HCT116 (cell line): ENCODE measurements around the gene NOTUM. TPM values are rescaled to one million over a fixed set of nuclear protein-coding genes. Genes with fewer than 3 reads are reported as not detected.

ENCODE experiments used
- ATAC-seq: fragments of 200-7000 bp; cut with Tn5 transposase; 2 replicates; pipeline ENCODE4 v1.9.1; 2020; ENCODE audit warnings: mild to moderate bottlenecking, moderate library complexity
- BruUV-seq: library from RNA; stranded (reverse); fragments of 400-500 nt; replicated peaks from 2 replicates; lab custom pipeline; 2021; lab: Mats Ljungman, UMichigan
- CTCF ChIA-PET: fragments of 300-600 bp; sonication (Branson Sonifier 250); formaldehyde crosslinking; loops from one replicate; lab custom pipeline; 2021; ENCODE audit warnings: antibody characterized with exemption; lab: Charles Lee
- POLR2A ChIA-PET: fragments of 300-600, 350-600 bp; sonication (Branson Sonifier 250); formaldehyde crosslinking; loops from one replicate; lab custom pipeline; 2021; ENCODE audit warnings: antibody characterized with exemption; lab: Charles Lee
- RAD21 ChIA-PET, 2 experiments: fragments of 300-600 bp; sonication (Branson Sonifier 250); formaldehyde crosslinking; loops; one replicate each; lab custom pipeline; 2023; ENCODE audit warnings: low total read pairs in 2 of 2; ENCODE audit not compliant: uncharacterized antibody in 2 of 2, unreplicated experiment in 2 of 2, low non-redundant PET in 1 of 2; lab: Charles Lee
- DNase-seq: peaks from one replicate; pipeline ENCODE4 v3.0.0-alpha.2; 2010; ENCODE audit warnings: low read depth, low spot score
- H2AFZ ChIP-seq: fragments of 200-600 bp; shearing (Covaris generic), sonication (generic); 2 replicates; pipeline ENCODE4 v1.6.1; 2017; ENCODE audit warnings: low read depth, mixed run types, mixed read lengths, antibody characterized with exemption, low read length; ENCODE audit not compliant: poor library complexity, severe bottlenecking
- H3K27ac ChIP-seq: 2 replicates; pipeline ENCODE4 v1.5.1; 2012; ENCODE audit warnings: low read depth, low read length
- H3K27me3 ChIP-seq: fragments of 200-600 bp; sonication (generic); 2 replicates; pipeline ENCODE4 v1.6.1; 2016; ENCODE audit warnings: mixed run types, low read length, mixed read lengths; ENCODE audit not compliant: insufficient read depth
- H3K36me3 ChIP-seq, 2 experiments: fragments of 200-500 bp in 1 of 2; fragments of 200-600 bp in 1 of 2; sonication (Bioruptor generic) in 1 of 2; sonication (generic) in 1 of 2; 2 replicates each; pipeline versions ENCODE4 v1.5.1 to v1.6.1; 2014 to 2016; ENCODE audit warnings: low read length in 2 of 2, inconsistent platforms in 1 of 2, mixed read lengths in 1 of 2, mixed run types in 1 of 2; ENCODE audit not compliant: insufficient read depth in 2 of 2, control insufficient read depth in 1 of 2
- H3K4me1 ChIP-seq, 2 experiments: fragments of 200-600 bp in 1 of 2; sonication (generic) in 1 of 2; 2 replicates each; pipeline versions ENCODE4 v1.5.1 to v1.6.1; 2012 to 2017; ENCODE audit warnings: low read length in 2 of 2, inconsistent platforms in 1 of 2, mild to moderate bottlenecking in 1 of 2, mixed read lengths in 1 of 2, mixed run types in 1 of 2, moderate library complexity in 1 of 2; ENCODE audit not compliant: insufficient read depth in 2 of 2, control insufficient read depth in 1 of 2
- H3K4me2 ChIP-seq: fragments of 200-600 bp; sonication (generic); 2 replicates; pipeline ENCODE4 v1.6.1; 2017; ENCODE audit warnings: mixed run types, low read length, mixed read lengths
- H3K4me3 ChIP-seq, 2 experiments: fragments of 200-600 bp in 1 of 2; sonication (generic) in 1 of 2; replicated peaks in 1 of 2; 2 replicates each; pipeline ENCODE4 v1.5.1; 2011 to 2016; ENCODE audit warnings: low read length in 2 of 2, control low read depth in 1 of 2, low read depth in 1 of 2, mild to moderate bottlenecking in 1 of 2, mixed read lengths in 1 of 2, mixed run types in 1 of 2
- H3K79me2 ChIP-seq: fragments of 200-600 bp; sonication (generic); 2 replicates; pipeline ENCODE4 v1.6.1; 2017; ENCODE audit warnings: mild to moderate bottlenecking, mixed run types, low read length, moderate library complexity, mixed read lengths; ENCODE audit not compliant: insufficient read depth
- H3K9ac ChIP-seq: fragments of 200-600 bp; sonication (generic); 2 replicates; pipeline ENCODE4 v1.6.1; 2016; ENCODE audit warnings: low read length, mixed read lengths
- H3K9me2 ChIP-seq: fragments of 200-600 bp; sonication (generic), shearing (Covaris generic); 2 replicates; pipeline ENCODE4 v1.6.1; 2017; ENCODE audit warnings: mixed run types, mild to moderate bottlenecking, moderate library complexity; ENCODE audit not compliant: insufficient read depth
- H3K9me3 ChIP-seq, 2 experiments: fragments of 200-500 bp in 1 of 2; fragments of 200-600 bp in 1 of 2; sonication (Bioruptor generic) in 1 of 2; sonication (generic) in 1 of 2; 2 replicates each; pipeline ENCODE4 v1.6.1; 2014 to 2017; ENCODE audit warnings: low read length in 2 of 2, mixed read lengths in 2 of 2, inconsistent platforms in 1 of 2, low read depth in 1 of 2, mild to moderate bottlenecking in 1 of 2, mixed run types in 1 of 2, moderate library complexity in 1 of 2; ENCODE audit not compliant: control insufficient read depth in 1 of 2, insufficient read depth in 1 of 2
- H4K20me1 ChIP-seq: fragments of 200-600 bp; sonication (generic), shearing (Covaris generic); 2 replicates; pipeline ENCODE4 v1.6.1; 2017; ENCODE audit warnings: mixed run types, mild to moderate bottlenecking, moderate library complexity; ENCODE audit not compliant: insufficient read depth
- ELF1 ChIP-seq: IDR thresholded peaks from 2 replicates; pipeline ENCODE4 v1.6.1; 2012; ENCODE audit warnings: low read depth, borderline replicate concordance
- EZH2 ChIP-seq: fragments of 200-600 bp; sonication (generic); IDR thresholded peaks from 2 replicates; pipeline ENCODE4 v1.6.1; 2017; ENCODE audit warnings: antibody characterized with exemption, mixed run types
- POLR2AphosphoS5 ChIP-seq: IDR thresholded peaks from 2 replicates; pipeline ENCODE4 v1.6.1; 2011; ENCODE audit warnings: mild to moderate bottlenecking, low read depth, low read length, moderate library complexity
- RAD21 ChIP-seq: IDR thresholded peaks from 2 replicates; pipeline ENCODE4 v1.6.1; 2012; ENCODE audit warnings: low read depth, mild to moderate bottlenecking
- SIN3A ChIP-seq: IDR thresholded peaks from 2 replicates; pipeline ENCODE4 v1.6.1; 2012; ENCODE audit warnings: low read depth
- SP1 ChIP-seq: IDR thresholded peaks from 2 replicates; pipeline ENCODE4 v1.6.1; 2012; ENCODE audit warnings: low read depth
- YY1 ChIP-seq: IDR thresholded peaks from 2 replicates; pipeline ENCODE4 v1.6.1; 2011; ENCODE audit warnings: low read length, low read depth, moderate library complexity, mild to moderate bottlenecking; ENCODE audit not compliant: insufficient replicate concordance; ENCODE audit errors: extremely low read depth
- ZFX ChIP-seq: fragments of 450-650 bp; IDR thresholded peaks from 2 replicates; pipeline ENCODE4 v1.6.1; 2017
- intact Hi-C: fragments of 100-400 bp; cut with micrococcal nuclease; formaldehyde crosslinking; loops from 2 replicates; pipeline ENCODE4 v1.10.0; 2022
- total RNA-seq: library from RNA; stranded (reverse); gene quantifications from one replicate; pipeline ENCODE4 v1.2.1, GENCODE V29; 2021; ENCODE audit not compliant: unreplicated experiment
- TF ChIP-seq, protein P1 (sequence below): IDR thresholded peaks from 2 replicates; pipeline ENCODE4 v1.6.1; 2012
- TF ChIP-seq, protein P2 (sequence below), 3 experiments: fragments of 200-600 bp in 1 of 3; sonication (generic) in 1 of 3; IDR thresholded peaks in 2 of 3; conservative IDR thresholded peaks in 1 of 3; 2 replicates each; pipeline ENCODE4 v1.5.1; 2012 to 2017; ENCODE audit warnings: low read depth in 2 of 3, low read length in 2 of 3, antibody characterized with exemption in 1 of 3, borderline replicate concordance in 1 of 3, control low read depth in 1 of 3, mild to moderate bottlenecking in 1 of 3, mixed read lengths in 1 of 3, mixed run types in 1 of 3, moderate library complexity in 1 of 3; ENCODE audit not compliant: insufficient read depth in 1 of 3

Gene NOTUM
- total RNA-seq, 1 experiment from 2014 or later = 12.5 TPM

- no peaks in the 10 kb centered on the region for H3K9me2 ChIP-seq
- peak; percentile 81 for DNase-seq
- TF ChIP-seq ELF1 (no peak), SIN3A (peak; percentile 65; the same call in 1 of the 2 replicates), RAD21 (no peak), SP1 (peak; percentile 93), YY1 (peak; percentile 62), ZFX (no peak), EZH2 (no peak), POLR2AphosphoS5 (peak; percentile 65)
- TF ChIP-seq, protein P1, sequence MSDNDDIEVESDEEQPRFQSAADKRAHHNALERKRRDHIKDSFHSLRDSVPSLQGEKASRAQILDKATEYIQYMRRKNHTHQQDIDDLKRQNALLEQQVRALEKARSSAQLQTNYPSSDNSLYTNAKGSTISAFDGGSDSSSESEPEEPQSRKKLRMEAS = peak; percentile 87
- TF ChIP-seq, protein P2, sequence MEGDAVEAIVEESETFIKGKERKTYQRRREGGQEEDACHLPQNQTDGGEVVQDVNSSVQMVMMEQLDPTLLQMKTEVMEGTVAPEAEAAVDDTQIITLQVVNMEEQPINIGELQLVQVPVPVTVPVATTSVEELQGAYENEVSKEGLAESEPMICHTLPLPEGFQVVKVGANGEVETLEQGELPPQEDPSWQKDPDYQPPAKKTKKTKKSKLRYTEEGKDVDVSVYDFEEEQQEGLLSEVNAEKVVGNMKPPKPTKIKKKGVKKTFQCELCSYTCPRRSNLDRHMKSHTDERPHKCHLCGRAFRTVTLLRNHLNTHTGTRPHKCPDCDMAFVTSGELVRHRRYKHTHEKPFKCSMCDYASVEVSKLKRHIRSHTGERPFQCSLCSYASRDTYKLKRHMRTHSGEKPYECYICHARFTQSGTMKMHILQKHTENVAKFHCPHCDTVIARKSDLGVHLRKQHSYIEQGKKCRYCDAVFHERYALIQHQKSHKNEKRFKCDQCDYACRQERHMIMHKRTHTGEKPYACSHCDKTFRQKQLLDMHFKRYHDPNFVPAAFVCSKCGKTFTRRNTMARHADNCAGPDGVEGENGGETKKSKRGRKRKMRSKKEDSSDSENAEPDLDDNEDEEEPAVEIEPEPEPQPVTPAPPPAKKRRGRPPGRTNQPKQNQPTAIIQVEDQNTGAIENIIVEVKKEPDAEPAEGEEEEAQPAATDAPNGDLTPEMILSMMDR (IDR thresholded peaks at IDR 0.05 in 2 of 3, conservative IDR thresholded peaks at IDR 0.05 in 1 of 3; ENCODE audit: borderline replicate concordance in 1 of 3, insufficient read depth in 1 of 3, low read depth in 2 of 3, low read length in 2 of 3) = 0 out of 6 replicates have a peak, but pooled peaks of 1 of the 3 experiments have one; percentile 6
- no TSS peak for BruUV-seq
- ChIA-PET POLR2A (interaction anchor here (1.1 to 1.3 kb wide), 2 partner anchors 14 to 15 kb away, joined by 3 read pairs; no protein-coding TSS in a partner anchor), CTCF (interaction anchor here (0.9 to 1.8 kb wide), 2 partner anchors 11 to 109 kb away, joined by 4 to 9 read pairs; partner anchors contain the start of genes CENPX and LRRC45), RAD21 (interaction anchor here in 1 of 2 experiments (1.3 kb wide), 1 partner anchor 13 kb away, joined by 3 read pairs; no protein-coding TSS in a partner anchor)
- no peak overlapping the region for H2AFZ ChIP-seq
- H3K36me3 ChIP-seq = peaks cover 21 to 39% of the 10 kb centered on the region in 2 experiments
- H3K9ac ChIP-seq = peak overlapping the region; percentile 27; the same call in 1 of the 2 replicates
- peak overlapping the region; percentile 66 for H3K4me2 ChIP-seq
- peak; percentile 49 for ATAC-seq
- peaks cover 39 to 56% of the 10 kb centered on the region in 2 experiments for H3K4me1 ChIP-seq
- intact Hi-C loops = loop anchor here (5.0 kb wide), 1 partner anchor 110 kb away; the partner anchor contains the start of genes CENPX and LRRC45
- peak overlapping the region in 1 of 2 experiments; percentile 2; a peak in 1 of 4 replicates for H3K4me3 ChIP-seq
- H3K9me3 ChIP-seq = no peaks in the 10 kb centered on the region
- peaks cover 40% of the 10 kb centered on the region for H3K79me2 ChIP-seq
- no peaks in the 10 kb centered on the region for H4K20me1 ChIP-seq
- H3K27me3 ChIP-seq = no peaks in the 10 kb centered on the region
- H3K27ac ChIP-seq = peak overlapping the region; percentile 60
Observed at GRCh38 chr17:81912441-81913309, 48.3 kb downstream of the NOTUM start.
